Stimulated activated CD4-positive, alpha-beta T cell treated with anti-CD3 and anti-CD28 coated beads, Interleukin-4, amount 100 ng/mL, for 24 hours (primary cell): ENCODE data around the gene MICAL2.

ENCODE experiments used
- DNase-seq: peaks from one replicate; pipeline ENCODE4 v3.0.0-alpha.2; 2020

MICAL2 gene

DNA sequence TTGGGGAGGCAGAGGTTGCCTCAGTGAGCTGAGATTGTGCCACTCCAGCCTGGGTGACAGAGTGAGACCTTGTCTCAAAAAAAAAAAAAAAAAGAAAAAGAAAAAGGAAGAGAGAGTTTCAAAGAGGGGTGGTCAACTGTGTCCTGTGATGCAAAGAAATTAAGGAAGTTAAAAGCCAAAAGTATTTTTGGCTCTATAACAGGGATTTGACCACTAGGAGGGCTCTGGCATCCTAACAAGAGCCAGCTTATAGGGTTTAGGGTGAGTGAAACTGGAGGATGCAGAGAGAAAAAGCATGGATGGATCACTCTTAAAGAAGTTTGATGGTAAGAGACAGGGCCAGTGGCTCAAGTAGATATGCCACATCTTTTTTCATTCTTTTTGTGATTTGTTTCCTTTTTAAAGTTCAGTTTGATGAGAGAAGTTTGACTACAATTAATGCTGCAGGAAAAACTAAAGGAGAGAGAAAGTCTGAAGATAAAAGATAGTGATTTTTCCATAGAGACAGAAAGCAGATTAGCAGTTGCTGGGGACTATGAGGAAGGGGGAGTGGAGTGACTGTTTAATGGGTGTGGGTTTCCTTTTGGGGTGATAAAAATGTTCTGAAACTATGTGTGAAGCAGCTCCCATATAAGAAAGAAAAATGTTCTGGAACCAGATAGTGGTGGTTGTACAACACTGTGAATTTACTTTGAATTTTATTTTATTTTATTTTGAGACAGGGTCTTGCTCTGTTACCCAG lies 11.1 kb upstream of the MICAL2 start:
- no peak for DNase-seq

DNA sequence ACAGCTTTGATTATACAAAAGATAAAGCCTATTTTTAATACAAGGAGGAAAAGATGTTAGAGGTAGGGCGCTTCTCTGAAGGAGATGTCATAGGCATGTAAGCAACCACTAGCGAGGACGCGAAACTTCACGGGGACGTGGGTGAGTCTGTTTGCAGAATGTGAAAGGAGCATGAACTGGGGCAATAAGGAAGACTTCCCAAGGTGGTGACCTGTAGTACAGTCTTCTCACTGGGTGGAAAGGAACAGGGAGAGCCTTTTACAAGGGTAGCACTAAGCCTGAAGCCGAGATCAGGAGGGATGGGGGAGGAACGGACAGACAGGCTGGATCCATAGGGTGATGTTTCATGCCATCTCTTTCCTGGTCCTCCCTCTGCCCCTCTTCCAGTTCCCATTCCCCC lies 10.0 kb upstream of the MICAL2 start:
- no peak for DNase-seq

GRCh38 chr11:12100841-12101242 lies 9.5 kb upstream of the MICAL2 start:
- no peak for DNase-seq

GRCh38 chr11:12101318-12101717 lies 9.1 kb upstream of the MICAL2 start:
- no peak for DNase-seq

GRCh38 chr11:12102588-12103410 lies 7.6 kb upstream of the MICAL2 start:
- no peak for DNase-seq

DNA sequence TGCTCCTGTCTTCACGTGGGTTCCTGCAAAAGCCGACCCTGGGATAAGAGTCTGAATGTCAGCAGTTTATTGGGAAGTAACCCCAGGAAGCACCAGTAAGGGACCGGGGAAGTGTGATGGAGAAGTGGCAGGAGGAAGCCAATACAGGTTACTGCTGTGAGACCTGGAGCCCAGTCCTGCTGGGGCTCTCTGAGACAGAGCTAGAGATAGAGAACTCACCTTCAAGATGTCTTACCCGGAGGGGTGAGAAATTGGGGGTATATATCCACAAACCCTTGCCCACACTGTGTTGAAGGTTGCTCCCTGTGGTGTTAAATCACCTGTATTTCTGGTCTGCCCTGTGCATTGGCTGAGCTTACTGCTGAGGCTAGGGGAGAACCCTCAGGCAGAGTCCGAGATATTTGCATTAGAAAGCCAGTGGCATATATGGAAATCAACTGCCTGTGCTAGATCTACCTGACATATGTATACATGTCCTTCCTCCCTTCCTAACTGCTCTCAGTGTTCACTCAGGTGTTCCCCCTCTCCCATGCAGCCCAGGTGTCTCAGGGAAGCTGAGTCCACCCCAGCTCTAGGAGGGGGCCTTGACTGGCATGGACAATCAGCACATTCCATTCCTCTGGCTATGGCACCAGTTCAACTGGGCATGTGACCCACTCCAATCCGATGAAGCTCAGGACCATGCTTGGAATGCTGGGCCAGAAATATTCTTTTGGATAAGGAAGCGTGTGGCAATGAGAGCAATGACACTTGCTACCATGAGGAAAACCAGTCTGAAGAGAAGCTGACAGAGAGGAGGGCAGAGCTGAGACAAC lies 6.8 kb upstream of the MICAL2 start:
- no peak for DNase-seq

DNA sequence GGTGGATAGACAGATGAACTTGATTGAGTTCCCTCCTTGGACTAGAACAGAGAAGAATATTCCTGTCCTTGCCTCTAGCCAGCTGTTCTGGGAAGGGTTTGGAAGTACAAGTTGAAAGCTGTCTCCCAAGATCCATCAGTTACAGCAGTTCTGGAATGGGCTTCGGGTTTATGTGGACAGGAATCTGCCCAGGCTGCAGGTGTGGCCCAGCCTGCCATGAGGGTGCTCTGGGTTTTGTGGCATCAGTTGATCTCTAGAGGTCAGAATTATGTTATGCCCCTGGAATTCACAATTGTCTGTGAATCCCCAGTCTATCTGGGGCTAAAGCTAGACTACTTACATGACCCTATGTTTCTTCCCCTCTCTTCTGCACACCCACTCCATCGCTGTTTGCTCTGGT lies 4.9 kb upstream of the MICAL2 start:
- no peak for DNase-seq

- DNase-seq = no peak
Measured at GRCh38 chr11:12106101-12106500, 4.3 kb upstream of the MICAL2 start.

DNA sequence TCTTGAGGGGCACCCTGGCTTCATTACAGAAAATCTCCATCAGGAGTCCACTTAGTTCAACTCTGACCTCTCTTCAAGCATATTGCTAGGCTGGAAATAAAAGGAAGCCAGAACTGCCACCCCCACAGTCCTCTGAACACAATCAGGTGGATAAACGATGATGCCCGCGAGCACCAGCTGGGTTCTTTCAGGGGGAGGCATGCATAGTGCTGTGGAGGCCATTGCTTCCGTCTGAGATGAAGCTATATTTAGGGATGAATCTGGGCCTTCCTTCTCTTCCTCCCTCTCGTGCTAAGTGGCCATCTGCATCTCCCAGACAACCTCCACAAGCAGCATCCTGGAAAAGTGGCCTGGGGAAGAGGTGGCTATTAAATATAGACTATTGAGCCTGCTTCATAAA lies 3.9 kb upstream of the MICAL2 start:
- no peak for DNase-seq

DNA sequence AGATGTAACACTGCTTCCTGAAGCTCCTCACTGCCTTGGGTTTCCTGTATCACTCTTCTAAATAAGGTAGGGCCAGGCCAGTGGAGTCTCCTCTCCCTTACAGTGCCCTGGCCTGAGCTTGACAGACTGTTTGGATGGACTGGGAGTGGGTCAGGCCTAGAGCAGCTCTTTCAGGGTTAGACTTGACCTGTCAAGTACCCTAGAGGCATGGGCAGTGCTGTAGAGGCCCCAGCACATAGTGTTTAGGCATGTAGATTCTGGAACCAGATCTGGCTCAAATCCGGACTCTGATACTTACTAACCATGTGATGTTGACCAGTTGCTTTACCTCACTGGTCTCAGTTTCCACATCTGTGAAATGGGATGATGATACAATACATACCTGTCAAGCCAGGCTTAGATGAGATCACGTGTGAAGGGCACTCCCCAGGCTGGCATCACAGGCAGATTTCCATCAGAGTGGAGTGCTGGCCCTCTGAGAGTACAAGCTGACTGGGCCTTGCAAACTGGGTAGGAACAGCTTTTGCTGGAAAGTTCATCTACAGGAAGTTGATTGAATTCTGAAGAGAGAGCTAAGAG lies 1.4 kb upstream of the MICAL2 start:
- DNase-seq = no peak

DNA sequence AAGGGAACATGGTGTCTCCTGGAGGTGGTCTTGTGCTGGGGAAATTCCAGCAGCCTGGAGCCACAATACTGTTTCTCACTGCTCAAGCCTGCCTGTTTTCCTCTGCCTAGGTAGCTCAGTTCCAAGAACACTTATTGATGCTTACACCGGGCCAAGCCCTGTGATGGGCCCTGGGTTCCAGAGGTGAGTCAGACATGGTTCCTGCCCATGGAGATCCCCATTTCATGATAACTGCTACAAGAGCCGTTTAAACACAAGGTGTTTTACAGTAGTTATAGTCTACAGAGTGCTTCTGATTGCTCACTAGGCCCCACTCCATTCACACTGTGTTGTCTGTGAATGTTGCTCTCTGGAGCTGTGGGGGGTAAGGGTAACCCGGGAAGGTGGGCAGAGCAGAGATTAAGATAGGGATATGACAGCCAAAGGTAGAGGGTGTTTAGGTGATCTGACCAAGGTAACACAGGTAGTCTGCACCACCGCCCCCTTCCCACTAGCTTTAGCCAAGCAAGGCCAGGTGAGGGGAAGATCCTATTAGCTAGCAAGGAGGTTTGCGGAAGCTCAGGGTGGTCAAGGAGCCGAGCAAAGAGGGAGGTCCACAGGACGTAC lies 696 bp upstream of the MICAL2 start:
- DNase-seq = no peak

DNA sequence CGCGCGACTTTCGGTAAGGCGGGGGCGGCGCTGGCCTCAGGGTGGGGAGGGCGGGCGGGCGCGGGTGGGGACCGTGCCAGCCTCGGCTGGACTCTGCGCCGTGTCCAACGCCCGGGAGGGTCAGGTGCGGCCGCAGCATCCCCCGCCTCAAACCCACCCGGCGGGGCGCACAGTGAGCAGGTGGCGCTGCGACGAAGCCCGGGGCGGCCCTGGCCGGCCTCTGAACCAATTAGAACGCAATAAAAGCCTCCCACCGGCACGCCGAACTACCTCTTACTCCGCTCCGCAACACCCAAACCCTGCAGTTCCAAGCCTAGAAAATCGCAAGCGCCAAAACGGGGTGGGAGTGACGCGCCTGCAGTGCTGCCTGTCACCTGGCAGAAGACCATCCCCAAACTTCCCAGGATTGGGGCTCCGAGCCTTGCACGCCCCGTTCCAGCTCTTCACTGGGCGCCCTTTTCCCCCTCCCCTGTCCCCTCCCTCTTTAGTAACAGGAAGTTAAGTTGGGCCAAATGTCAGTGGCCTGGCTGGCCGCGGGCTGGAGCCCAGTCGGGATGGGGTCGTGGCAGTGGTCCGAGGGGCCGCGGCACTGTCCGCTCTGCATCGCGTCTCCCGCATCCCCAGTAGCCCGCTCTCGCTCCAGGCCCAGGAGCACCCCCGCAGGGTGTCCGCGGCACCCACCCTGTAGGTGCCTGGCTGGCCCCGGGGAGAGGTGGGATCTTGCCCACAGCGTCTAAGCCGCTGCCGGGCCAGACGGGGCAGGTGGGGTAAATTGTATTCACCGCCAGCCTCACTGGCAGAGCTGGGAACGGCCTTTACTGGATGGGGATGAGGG lies 541 bp downstream of the MICAL2 start:
- DNase-seq = peak; percentile 35

DNA sequence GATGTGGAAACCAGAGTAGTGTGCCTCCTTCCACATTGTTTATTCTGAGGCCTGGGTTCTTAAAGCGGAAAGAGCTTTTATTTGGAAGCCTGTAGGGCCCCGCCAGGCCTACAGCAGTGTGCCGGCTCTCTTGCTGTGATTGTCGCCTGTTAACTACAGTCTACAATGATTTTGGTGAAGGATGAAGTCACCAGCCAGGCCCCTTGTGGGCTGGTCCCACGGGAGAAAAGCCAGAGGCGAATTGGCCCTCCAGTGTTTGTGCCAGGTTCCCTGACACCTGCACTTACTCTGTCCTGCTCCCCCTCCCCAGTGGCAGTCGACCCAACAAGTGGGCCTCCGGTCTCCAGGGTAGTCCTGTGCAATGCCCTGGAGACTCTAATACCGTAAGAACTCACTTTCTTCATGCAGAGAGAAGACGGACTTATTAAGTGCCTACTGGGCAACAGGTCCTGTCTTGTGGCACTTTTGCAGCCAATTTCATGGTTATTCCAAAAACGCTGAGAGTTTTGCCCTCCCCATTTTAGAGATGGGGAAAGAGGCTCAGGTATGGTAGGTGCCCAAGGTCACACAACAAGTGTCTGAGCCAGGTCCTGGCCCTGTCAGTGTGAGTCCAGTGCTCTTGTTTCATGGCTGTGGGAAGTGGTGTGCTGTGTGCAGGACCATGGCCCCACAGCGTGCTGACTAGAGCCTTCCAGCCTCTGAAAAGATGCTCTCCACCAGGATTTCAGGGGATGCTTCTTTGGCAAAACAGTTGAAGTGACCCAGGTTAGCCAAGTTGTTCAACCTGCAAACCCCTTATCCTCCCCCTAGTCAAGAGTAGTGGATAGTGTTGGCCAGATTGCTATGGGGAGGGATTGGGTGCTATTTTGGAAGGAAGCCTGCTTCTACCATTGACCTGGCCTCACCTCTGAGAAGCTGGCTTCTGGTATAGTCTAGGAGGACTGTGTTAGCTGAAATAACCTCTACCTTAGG lies 1.4 kb downstream of the MICAL2 start:
- no peak for DNase-seq

GRCh38 chr11:12112750-12113149 lies 2.4 kb downstream of the MICAL2 start:
- no peak for DNase-seq

DNA sequence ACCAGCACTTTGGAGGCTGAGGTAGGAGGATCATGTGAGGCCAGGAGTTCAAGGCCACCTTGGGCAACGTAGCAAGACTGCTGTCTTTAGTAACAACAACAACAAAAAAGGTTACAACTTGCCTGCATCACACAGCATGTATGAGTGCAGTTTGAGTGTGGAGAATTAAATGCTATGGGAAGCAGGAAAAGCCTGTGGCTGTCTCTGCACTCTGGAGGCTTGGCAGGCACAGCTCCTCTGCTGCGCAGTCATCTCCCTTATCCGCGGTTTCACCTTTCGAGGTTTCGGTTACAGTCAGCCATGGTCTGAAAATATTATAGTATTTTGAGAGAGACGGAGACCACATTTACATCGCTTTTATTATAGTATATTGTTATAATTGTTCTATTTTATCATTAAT lies 2.9 kb downstream of the MICAL2 start:
- peak; percentile 23 for DNase-seq

DNA sequence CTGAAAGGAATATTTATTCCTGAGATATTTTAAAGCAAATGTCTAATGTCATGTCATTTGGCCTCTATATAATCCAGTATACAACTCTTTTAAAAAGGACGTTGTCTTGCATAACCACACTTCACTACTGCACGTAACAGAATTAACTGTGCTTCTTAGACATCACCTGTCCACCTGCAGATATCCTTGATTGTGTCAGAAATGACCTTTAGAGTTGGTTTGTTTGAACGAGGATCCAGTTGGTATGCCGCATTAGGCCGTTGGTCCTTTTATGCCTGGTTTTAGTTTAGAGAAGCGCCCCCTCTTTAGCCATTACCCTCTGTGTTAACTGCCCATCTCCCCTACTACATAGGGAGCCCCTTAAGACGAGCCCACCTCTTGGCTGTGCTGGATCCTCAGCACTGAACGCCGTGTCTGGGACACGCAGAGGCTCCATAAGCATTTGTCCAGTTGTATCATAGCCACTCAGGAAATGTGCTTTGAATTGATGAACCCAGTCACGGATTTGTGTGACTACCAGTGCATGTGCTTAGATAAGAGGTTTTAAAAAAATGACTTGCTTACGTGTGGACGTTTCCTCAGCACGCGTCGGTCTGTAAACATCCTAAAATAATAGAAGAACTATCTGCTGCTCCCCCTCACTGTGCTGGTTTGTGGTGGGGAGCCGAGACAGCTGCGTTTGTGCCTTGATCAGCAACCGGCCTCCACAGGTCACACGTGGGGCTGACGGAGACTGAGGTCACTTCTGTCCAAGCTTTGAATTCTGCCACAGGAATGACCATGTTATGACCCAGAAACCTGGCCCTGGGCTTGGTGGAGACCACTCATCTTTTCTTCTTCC lies 4.0 kb downstream of the MICAL2 start:
- no peak for DNase-seq

GRCh38 chr11:12116425-12117032 lies 6.1 kb downstream of the MICAL2 start:
- DNase-seq = no peak

DNA sequence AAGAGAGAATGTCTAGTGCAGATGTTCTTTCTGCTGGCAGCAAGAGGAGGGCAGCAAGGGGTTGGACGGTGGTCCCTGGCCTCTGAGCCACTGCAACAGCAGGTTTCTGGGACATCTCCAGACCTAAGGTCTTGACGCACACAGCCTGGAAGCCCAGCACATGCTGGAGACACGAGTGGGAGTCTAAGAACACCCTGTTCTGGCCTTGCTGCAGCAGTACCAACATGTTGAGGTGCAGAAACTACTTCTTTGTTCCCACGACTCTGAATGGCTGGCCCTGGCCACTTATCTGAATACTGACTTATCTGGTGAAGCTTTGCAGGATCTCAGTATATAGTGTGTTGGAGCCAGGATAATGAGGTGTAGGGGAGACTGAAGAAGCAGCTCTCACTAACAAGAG lies 6.8 kb downstream of the MICAL2 start:
- no peak for DNase-seq

GRCh38 chr11:12117611-12118010 lies 7.2 kb downstream of the MICAL2 start:
- DNase-seq = no peak
